Measurements from ENCODE around the gene PRRC2B.

PRRC2B gene

DNA sequence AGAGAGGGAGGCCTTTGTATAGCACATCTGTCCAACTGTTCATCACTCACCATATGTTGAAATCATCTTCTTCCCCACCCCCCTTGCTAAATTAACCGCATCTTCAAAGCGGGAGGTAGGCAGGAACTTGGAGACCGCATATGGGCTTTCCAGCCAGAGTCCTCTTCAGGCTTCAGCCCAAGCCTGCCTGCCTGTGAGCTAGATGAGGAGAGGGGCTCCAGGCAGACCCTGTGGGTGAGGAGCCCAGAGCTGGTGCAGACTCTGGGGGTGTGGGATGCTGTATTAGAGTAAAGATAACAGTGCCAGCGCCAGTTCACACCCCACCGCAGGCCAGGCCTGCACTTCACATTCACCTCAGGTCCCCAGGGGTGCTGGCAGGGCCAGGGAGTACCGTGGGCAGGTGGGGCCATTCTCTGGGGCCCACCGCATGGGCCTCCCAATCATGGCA, 16.2 kb downstream of the PRRC2B start:
- peak; percentile 80 to 85 for DNase-seq

- no peak for DNase-seq
Observed at GRCh38 chr9:131411719-131412681, 18.1 kb downstream of the PRRC2B start.

GRCh38 chr9:131416509-131416908, 22.6 kb downstream of the PRRC2B start:
- no peak for DNase-seq

- no peak for DNase-seq
Observed at GRCh38 chr9:131417264-131418142, 23.6 kb downstream of the PRRC2B start.

- no peak for DNase-seq
Observed at GRCh38 chr9:131418143-131419025, 24.5 kb downstream of the PRRC2B start.

DNA sequence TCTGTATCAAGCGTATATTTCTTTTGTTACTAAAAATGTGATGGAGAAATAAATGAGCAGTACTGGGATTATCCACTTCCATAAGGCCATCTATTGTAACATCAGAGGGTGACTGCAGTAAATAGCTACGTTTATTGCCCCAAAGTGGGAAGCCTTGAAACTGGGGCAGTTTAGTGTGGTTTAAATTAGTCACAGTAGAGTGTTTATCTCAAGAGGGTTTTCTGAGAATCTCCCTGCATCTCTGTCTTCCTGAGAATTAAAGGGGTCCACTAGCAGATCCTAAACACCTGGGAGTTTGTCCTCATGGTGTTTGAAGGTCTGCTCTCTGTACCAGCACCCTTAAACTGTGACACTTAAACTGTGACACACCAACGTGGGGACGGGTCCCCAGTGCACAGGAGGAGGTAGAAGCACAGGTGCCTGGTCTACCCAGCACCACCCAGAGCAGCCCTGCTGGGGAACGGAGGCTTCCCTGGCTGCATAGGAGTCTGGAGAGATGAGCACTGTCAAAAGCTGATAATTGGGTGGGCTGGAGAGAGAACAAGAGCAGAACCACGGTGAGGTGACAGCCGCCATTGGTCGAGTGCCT, 25.2 kb downstream of the PRRC2B start:
- DNase-seq, result no peak

DNA sequence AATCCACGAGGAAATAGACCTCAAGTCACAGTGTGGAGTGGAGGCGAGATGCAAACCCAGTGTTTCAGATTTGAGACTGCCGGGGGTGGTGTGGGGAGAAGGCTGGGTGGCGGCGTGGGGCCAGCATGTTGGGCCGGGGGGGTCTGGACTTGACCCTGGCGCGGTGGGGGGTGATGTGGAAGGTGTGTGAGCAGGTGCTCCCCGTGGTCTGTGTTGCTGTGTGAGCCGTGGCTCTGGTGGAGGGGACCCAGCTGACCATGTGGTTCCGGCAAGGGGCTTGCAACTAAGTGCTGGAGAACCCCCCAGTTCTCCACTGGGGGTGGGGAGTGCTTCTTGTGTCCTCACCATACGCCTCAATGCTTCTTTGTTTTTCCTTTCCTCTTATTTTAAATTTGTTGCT, 25.8 kb downstream of the PRRC2B start:
- DNase-seq, result no peak

- DNase-seq, result peak; percentile 24 to 38
Observed at GRCh38 chr9:131420980-131421624, 27.2 kb downstream of the PRRC2B start.

GRCh38 chr9:131421691-131422090, 27.8 kb downstream of the PRRC2B start:
- DNase-seq, result no peak

- DNase-seq, result no peak
Observed at GRCh38 chr9:131422241-131422792, 28.4 kb downstream of the PRRC2B start.

DNA sequence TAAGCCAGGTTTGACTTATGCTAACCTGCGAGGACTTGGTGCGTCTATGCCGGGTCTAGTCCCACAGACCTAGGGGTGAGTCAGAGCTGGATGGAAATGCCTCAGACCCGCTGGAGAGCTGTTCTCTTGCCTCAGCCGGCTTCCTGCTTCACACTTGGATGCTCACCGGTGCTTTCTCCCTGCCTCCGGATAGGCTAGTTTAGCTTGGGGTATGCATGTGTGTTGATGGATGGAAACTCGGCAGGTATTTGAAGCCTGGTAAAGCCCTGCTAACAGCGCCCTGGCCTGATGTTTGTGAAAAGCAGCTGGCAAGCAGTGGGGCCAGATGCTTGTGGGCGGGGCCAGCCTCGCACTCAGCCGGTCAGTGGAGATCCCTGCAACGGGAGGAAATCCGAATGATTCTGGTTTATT, 29.3 kb downstream of the PRRC2B start:
- DNase-seq, result no peak

DNA sequence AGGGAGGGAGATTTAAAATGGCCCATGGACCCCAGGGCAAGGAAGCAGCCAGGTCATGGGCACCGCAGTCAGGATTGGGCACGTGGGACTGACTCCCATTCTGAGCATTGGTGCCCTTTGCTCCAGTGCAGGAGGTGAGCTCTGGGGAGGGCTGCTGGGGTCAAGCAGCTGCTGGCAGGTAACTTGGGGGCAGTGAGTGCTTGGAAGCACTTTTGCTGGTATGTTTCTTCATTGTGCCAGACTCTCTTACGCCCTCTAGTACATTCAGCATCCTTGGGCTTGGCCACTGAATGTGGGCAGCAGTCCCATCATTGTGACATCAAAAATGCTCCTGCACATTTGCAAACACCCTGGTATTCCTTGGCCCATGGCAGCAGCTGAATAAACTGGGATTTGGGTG, 32.7 kb downstream of the PRRC2B start:
- no peak for DNase-seq

DNA sequence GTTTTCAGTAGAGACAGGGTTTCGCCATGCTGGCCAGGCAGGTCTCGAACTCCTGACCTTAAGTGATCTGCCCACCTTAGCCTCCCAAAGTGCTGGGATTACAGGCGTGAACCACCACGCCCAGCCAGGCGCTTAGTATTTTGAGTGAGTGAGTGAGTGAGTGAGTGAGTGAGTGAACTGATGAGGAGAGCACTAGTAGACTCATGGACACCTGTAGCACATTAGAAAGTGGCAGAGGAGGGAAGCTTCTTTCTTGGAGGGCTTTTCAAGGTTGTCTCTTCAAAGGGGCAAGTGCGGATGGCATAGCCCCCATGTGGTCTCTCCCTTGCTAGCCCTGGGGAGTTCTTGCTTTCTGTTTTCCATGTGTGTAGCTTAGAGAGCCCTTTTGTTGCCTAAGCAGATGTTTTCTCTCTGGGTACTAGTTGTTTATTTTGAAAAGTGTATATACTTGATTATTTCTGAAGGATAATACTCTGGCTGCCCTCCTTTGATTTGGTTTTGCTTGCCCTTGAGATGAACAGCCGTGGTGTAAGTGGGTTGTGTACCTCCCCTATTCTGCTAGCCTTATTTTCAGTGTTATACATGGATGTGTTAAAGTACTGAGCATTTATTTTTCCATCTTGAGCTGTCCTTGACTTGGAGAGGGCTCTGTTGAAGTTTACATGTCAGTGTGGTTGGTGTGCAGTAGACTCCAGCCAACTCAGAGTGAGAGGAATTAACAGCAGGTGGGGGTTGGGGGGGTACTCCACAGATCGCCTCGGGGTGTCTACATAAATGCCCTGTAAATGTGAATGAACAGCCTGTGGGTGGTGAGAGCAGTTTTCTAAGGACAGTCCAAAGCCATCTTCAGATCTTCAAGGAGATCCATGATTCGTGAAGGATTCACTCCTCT, 35.5 kb downstream of the PRRC2B start:
- DNase-seq, result no peak

GRCh38 chr9:131432050-131432449, 38.2 kb downstream of the PRRC2B start:
- DNase-seq, result no peak

- DNase-seq, result no peak
Observed at GRCh38 chr9:131432597-131433301, 38.9 kb downstream of the PRRC2B start.

DNA sequence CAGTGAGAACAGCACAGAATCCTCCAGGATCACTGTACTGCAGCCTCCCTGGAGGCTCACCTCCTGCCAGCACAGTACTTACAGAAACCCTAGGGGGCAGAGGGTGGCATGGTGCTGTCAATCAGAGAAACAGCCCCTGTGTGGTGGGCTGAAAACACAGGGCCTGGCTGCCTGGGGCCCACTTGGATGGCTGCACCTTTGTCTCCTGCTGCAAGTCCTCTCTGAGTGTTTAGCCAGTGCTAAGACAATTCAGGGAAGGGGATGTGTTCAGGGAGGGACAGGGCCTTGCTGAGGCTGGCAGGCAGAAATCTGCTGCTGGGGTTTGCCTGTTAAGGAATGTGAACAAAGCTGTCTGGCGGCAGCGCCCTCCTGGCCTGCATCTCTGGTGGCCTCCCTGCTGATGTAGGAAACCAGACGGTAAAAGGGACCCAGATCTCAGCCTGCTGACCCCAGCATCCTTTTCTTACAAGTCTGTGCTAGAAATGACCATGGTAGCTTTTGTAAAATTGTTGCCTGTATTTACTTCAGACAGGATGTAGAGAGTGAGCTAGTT, 39.5 kb downstream of the PRRC2B start:
- no peak for DNase-seq

GRCh38 chr9:131434673-131435072, 40.8 kb downstream of the PRRC2B start:
- DNase-seq, result no peak

DNA sequence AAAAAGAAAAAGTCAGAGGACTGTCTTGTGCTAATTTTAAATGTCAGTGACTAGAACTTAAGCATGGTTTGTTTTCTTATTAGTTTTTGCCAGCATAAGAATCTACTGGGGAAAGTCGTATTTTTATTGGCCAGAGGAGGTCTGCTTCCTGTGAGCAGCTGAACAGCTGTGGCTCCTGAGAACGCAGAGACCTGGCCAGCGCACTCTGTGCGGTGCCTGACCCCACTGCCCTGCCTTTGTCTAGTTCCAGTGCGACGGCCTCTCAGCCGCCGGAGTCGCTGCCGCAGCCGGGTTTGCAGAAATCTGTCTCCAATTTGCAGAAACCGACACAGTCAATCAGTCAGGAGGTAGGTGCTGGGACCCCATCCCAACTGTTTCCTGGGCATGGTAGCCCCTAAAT, 42.5 kb downstream of the PRRC2B start:
- no peak for DNase-seq

DNA sequence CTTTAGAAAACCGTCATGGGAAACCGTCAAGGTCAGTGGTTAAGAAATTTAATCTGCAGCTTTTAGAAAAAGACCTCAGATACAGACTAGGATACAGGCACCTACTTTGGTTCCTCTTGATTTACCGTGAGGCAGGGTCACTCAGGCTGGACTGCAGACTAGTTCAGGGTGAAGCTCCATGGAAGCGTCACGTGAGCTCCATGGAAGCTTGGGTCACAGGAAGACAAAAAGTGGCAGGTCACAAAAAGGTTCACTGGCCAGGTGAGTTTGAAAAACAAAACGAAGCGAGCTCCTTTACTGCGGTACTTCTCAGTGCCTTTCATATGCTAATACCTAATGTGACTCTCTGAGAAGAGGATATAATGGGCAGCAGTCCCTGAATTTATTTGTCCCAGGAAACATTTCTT, 43.0 kb downstream of the PRRC2B start:
- no peak for DNase-seq

Data from Kasumi-1 (cell line).